Endothelial cell of umbilical vein (primary cell): ENCODE results near the gene CCDC27. TPM values are rescaled to one million over a fixed set of nuclear protein-coding genes. Genes with fewer than 3 reads are reported as not detected.

Experiments used
- BruUV-seq: library from RNA; stranded (reverse); fragments of 400-500 nt; replicated peaks from 2 replicates; lab custom pipeline; 2021; lab: Mats Ljungman, UMichigan
- CTCF ChIA-PET: fragments of 300-600, 350-600 bp; sonication (Branson Sonifier 250); formaldehyde crosslinking; loops from one replicate; lab custom pipeline; 2021; ENCODE audit warnings: antibody characterized with exemption, inconsistent platforms; lab: Charles Lee
- POLR2A ChIA-PET: fragments of 300-600, 350-600 bp; sonication (Branson Sonifier 250); formaldehyde crosslinking; loops from one replicate; lab custom pipeline; 2021; ENCODE audit warnings: antibody characterized with exemption, inconsistent platforms; lab: Charles Lee
- DNase-seq: peaks from one replicate; pipeline ENCODE4 v3.0.0-alpha.2; 2011; ENCODE audit warnings: low read depth, low spot score
- FAIRE-seq: peaks from 2 replicates; lab custom pipeline; 2011; peaks lifted over from hg19 to GRCh38; lab: Jason Lieb, UNC
- H2AFZ ChIP-seq: 2 replicates; pipeline ENCODE4 v1.6.0; 2012; ENCODE audit warnings: low read depth, low read length, control low read depth, inconsistent platforms
- H3K27ac ChIP-seq: 2 replicates; pipeline ENCODE4 v1.5.1; 2011; ENCODE audit warnings: low read depth, mild to moderate bottlenecking, control low read depth, low read length, moderate library complexity; ENCODE audit not compliant: insufficient read depth
- H3K27me3 ChIP-seq, 2 experiments: 2 replicates each; pipeline versions ENCODE4 v1.6.0 to v1.6.1; 2011; ENCODE audit warnings: low read length in 2 of 2, mixed read lengths in 1 of 2; ENCODE audit not compliant: control insufficient read depth in 2 of 2, insufficient read depth in 2 of 2
- H3K36me3 ChIP-seq, 2 experiments: 2 replicates in 1 of 2; 3 replicates in 1 of 2; pipeline ENCODE4 v1.5.1; 2011; ENCODE audit warnings: low read length in 2 of 2, mild to moderate bottlenecking in 1 of 2, moderate library complexity in 1 of 2; ENCODE audit not compliant: control insufficient read depth in 2 of 2, insufficient read depth in 2 of 2; ENCODE audit errors: extremely low read depth in 1 of 2
- H3K4me1 ChIP-seq: 3 replicates; pipeline ENCODE4 v1.5.1; 2011; ENCODE audit warnings: mild to moderate bottlenecking, low read length; ENCODE audit not compliant: control insufficient read depth, insufficient read depth; ENCODE audit errors: extremely low read depth
- H3K4me2 ChIP-seq: 2 replicates; pipeline ENCODE4 v1.6.1; 2011; ENCODE audit warnings: low read length, control low read depth, mixed read lengths; ENCODE audit not compliant: insufficient read depth
- H3K4me3 ChIP-seq, 3 experiments: fragments of 200-600 bp in 1 of 3; sonication (generic), shearing (Covaris generic) in 1 of 3; replicated peaks in 1 of 3; 2 replicates each; pipeline ENCODE4 v1.5.1; 2011 to 2016; ENCODE audit warnings: control low read depth in 3 of 3, low read length in 3 of 3, mild to moderate bottlenecking in 2 of 3, inconsistent platforms in 1 of 3, low read depth in 1 of 3, moderate library complexity in 1 of 3; ENCODE audit not compliant: insufficient read depth in 1 of 3
- H3K79me2 ChIP-seq: 2 replicates; pipeline ENCODE4 v1.6.0; 2012; ENCODE audit warnings: low read length, inconsistent platforms; ENCODE audit not compliant: control insufficient read depth, insufficient read depth
- H3K9ac ChIP-seq: replicated peaks from 2 replicates; pipeline ENCODE3; 2011; ENCODE audit warnings: low read length, control low read depth; ENCODE audit not compliant: insufficient read depth; ENCODE audit errors: extremely low read depth
- H3K9me1 ChIP-seq: replicated peaks from 3 replicates; pipeline ENCODE4 v1.6.0; 2011; ENCODE audit warnings: mild to moderate bottlenecking, low read length; ENCODE audit not compliant: control insufficient read depth, insufficient read depth; ENCODE audit errors: extremely low read depth
- H3K9me3 ChIP-seq: replicated peaks from 2 replicates; pipeline ENCODE4 v1.5.1; 2012; ENCODE audit warnings: low read length, inconsistent platforms; ENCODE audit not compliant: control insufficient read depth, insufficient read depth
- H4K20me1 ChIP-seq: replicated peaks from 2 replicates; pipeline ENCODE3; 2011; ENCODE audit warnings: mild to moderate bottlenecking, low read length; ENCODE audit not compliant: control insufficient read depth, insufficient read depth; ENCODE audit errors: extremely low read depth
- EZH2 ChIP-seq: IDR thresholded peaks from 2 replicates; pipeline ENCODE4 v1.6.1; 2012; ENCODE audit warnings: borderline replicate concordance, low read depth, mild to moderate bottlenecking, moderate library complexity, low read length, inconsistent platforms; ENCODE audit not compliant: severe bottlenecking
- GATA2 ChIP-seq: IDR thresholded peaks from 2 replicates; pipeline ENCODE4 v1.7.0; 2011; ENCODE audit warnings: low read depth, mild to moderate bottlenecking, moderate library complexity, mixed read lengths, low read length; ENCODE audit not compliant: insufficient read length, insufficient read depth
- JUN ChIP-seq: IDR thresholded peaks from 2 replicates; pipeline ENCODE4 v1.6.1; 2011; ENCODE audit warnings: borderline replicate concordance, low read depth; ENCODE audit not compliant: insufficient read length, insufficient read depth
- POLR2A ChIP-seq: IDR thresholded peaks from 2 replicates; pipeline ENCODE4 v1.6.1; 2012; ENCODE audit warnings: low read depth, mild to moderate bottlenecking, control low read depth, low read length
- dilution Hi-C: fragments of 300-500 bp; cut with MboI; formaldehyde crosslinking; loops from one replicate; pipeline ENCODE4 v1.15.0; 2019; ENCODE audit warnings: low sequenced_read_pairs; ENCODE audit not compliant: extremely low pct_ligation_motif_present
- intact Hi-C: fragments of 100-400 bp; cut with micrococcal nuclease; formaldehyde crosslinking; loops from one replicate; pipeline ENCODE4 v1.10.0; 2022
- polyA plus RNA-seq, 4 experiments: library from polyadenylated mRNA; depleted of rRNA in 3 of 4; stranded (reverse) in 3 of 4; unstranded in 1 of 4; fragments of >200 nt; gene quantifications; 2 replicates each; pipeline versions ENCODE4 v1.2.1 to v1.2.3, GENCODE V29; 2011 to 2012; ENCODE audit warnings: missing spikeins in 1 of 4
- total RNA-seq: library from RNA; stranded (reverse); gene quantifications from 2 replicates; pipeline ENCODE4 v1.2.3, GENCODE V29; 2021
- TF ChIP-seq, protein P1 (sequence below): IDR thresholded peaks from 2 replicates; pipeline ENCODE4 v1.6.1; 2011; ENCODE audit not compliant: insufficient read depth, insufficient read length
- TF ChIP-seq, protein P2 (sequence below), 2 donors: IDR thresholded peaks; 1 replicate in 1 of 2; 2 replicates in 1 of 2; pipeline ENCODE4 v1.5.1; 2011; ENCODE audit warnings: low read length in 2 of 2, mild to moderate bottlenecking in 2 of 2, moderate library complexity in 2 of 2, control low read depth in 1 of 2, inconsistent platforms in 1 of 2, low read depth in 1 of 2; ENCODE audit not compliant: insufficient read depth in 1 of 2; ENCODE audit errors: extremely low read depth in 1 of 2

CCDC27 gene
- total and polyA plus RNA-seq, 2 donors (not counting 3 experiments of a cell fraction or from before 2014, with no cell fraction given) = not detected

DNA sequence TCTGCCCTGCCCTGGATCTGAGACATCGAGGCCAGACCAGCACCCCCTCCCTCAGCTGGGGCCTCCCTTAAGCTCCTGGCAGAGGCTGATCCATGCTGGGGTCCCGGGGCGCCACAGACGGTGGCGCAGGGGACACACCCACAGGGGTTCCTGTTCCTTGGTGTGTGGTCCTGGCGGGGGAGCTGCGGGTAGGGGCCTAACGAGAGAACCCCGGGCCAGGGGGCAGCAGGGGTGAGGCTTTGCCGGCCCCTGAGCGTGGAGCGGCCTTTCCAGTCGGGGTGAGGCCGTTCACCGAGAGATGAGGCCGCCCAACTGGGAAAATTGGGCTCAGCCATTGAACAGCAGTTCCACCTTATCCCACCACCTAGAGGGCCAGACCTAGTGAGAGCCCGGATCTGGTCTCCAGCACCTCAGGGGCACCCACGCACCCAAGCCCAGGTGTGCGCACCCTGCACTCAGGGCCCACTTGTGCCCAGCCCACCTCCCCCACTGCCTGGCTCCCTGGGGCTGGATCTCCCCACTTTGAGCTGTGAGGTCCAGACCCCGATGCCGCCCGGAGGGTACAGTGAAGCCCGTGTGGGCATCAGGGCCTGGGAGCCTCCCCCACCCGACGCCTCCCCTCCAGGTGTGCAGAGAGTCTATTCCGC is 45.5 kb upstream of the CCDC27 start:
- no peak for DNase-seq
- Histone ChIP-seq H3K36me3 (no peaks in the 10 kb centered on the region), H3K4me1 (no peaks in the 10 kb centered on the region), H3K9ac (no peak overlapping the region), H3K27me3 (no peaks in the 10 kb centered on the region), H3K9me3 (no peaks in the 10 kb centered on the region), H3K27ac (no peak overlapping the region), H3K9me1 (no peaks in the 10 kb centered on the region), H2AFZ (no peak overlapping the region), H3K79me2 (no peaks in the 10 kb centered on the region), H3K4me2 (no peak overlapping the region), H4K20me1 (no peaks in the 10 kb centered on the region), H3K4me3 (no peak overlapping the region)
- no peak for FAIRE-seq
- dilution Hi-C loops (no loop called here), intact Hi-C loops (no loop called here)
- ChIA-PET CTCF (interaction anchor here (1.2 kb wide), 1 partner anchor 18 kb away, joined by 4 read pairs; no protein-coding TSS in a partner anchor), POLR2A (no interaction called here)
- TF ChIP-seq EZH2 = no peak
- no peak for TF ChIP-seq POLR2A
- TF ChIP-seq, protein P1, sequence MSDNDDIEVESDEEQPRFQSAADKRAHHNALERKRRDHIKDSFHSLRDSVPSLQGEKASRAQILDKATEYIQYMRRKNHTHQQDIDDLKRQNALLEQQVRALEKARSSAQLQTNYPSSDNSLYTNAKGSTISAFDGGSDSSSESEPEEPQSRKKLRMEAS = no peak
- no peak for TF ChIP-seq GATA2
- TF ChIP-seq, protein P2, sequence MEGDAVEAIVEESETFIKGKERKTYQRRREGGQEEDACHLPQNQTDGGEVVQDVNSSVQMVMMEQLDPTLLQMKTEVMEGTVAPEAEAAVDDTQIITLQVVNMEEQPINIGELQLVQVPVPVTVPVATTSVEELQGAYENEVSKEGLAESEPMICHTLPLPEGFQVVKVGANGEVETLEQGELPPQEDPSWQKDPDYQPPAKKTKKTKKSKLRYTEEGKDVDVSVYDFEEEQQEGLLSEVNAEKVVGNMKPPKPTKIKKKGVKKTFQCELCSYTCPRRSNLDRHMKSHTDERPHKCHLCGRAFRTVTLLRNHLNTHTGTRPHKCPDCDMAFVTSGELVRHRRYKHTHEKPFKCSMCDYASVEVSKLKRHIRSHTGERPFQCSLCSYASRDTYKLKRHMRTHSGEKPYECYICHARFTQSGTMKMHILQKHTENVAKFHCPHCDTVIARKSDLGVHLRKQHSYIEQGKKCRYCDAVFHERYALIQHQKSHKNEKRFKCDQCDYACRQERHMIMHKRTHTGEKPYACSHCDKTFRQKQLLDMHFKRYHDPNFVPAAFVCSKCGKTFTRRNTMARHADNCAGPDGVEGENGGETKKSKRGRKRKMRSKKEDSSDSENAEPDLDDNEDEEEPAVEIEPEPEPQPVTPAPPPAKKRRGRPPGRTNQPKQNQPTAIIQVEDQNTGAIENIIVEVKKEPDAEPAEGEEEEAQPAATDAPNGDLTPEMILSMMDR (IDR thresholded peaks at IDR 0.05; ENCODE audit: extremely low read depth in 1 of 2, insufficient read depth in 1 of 2, low read depth in 1 of 2, low read length in 2 of 2) = no peak
- no peak for TF ChIP-seq JUN
- BruUV-seq = no TSS peak
